RWPE2 (cell line): ENCODE measurements around the gene NUSAP1.
A peak's percentile ranks its signal among the peaks of the same experiment; 100 is the strongest.

ENCODE experiments used
- ATAC-seq: fragments of 200-7000 bp; cut with Tn5 transposase; 3 replicates; pipeline ENCODE4 v1.9.1; 2021; ENCODE audit warnings: low read depth
- DNase-seq: peaks from one replicate; pipeline ENCODE4 v3.0.0-alpha.2; 2020; ENCODE audit warnings: low spot score
- H3K27ac ChIP-seq: fragments of 450-650 bp; 2 replicates; pipeline ENCODE4 v1.5.1; 2017; ENCODE audit warnings: mild to moderate bottlenecking; ENCODE audit not compliant: poor library complexity, severe bottlenecking
- H3K27me3 ChIP-seq: fragments of 250-450 bp; sonication (Bioruptor Pico); 2 replicates; pipeline ENCODE4 v1.5.1; 2021; ENCODE audit warnings: mild to moderate bottlenecking, moderate library complexity; ENCODE audit not compliant: insufficient read depth, poor library complexity, severe bottlenecking
- H3K36me3 ChIP-seq: fragments of 250-450 bp; sonication (Bioruptor Pico); 2 replicates; pipeline ENCODE4 v1.5.1; 2020; ENCODE audit warnings: low read depth, mild to moderate bottlenecking, moderate library complexity
- H3K4me1 ChIP-seq: fragments of 250-450 bp; sonication (Bioruptor Pico); 2 replicates; pipeline ENCODE4 v1.5.1; 2021; ENCODE audit warnings: mild to moderate bottlenecking, moderate library complexity; ENCODE audit not compliant: insufficient read depth, poor library complexity, severe bottlenecking
- H3K4me3 ChIP-seq: fragments of 250-450 bp; sonication (Bioruptor Pico); 2 replicates; pipeline ENCODE4 v1.5.1; 2021; ENCODE audit warnings: mild to moderate bottlenecking, moderate library complexity; ENCODE audit not compliant: severe bottlenecking
- H3K9me3 ChIP-seq: fragments of 250-450 bp; sonication (Bioruptor Pico); 2 replicates; pipeline ENCODE4 v1.5.1; 2021; ENCODE audit warnings: mild to moderate bottlenecking, moderate library complexity; ENCODE audit not compliant: severe bottlenecking
- CTCF ChIP-seq: fragments of 450-650 bp; IDR thresholded peaks from one replicate; pipeline ENCODE4 v1.5.1; 2017; ENCODE audit warnings: mild to moderate bottlenecking, moderate library complexity; ENCODE audit not compliant: poor library complexity, severe bottlenecking

The NUSAP1 gene

GRCh38 chr15:41331833-41332193 is 868 bp upstream of the NUSAP1 start:
- DNase-seq (no peak), ATAC-seq (peak; percentile 0; the same call in 1 of the 3 replicates)
- Histone ChIP-seq H3K4me3 (peak overlapping the region; percentile 82), H3K9me3 (no peaks in the 10 kb centered on the region), H3K4me1 (peaks cover 13% of the 10 kb centered on the region), H3K27ac (peak overlapping the region; percentile 75), H3K27me3 (no peaks in the 10 kb centered on the region), H3K36me3 (peaks cover 31% of the 10 kb centered on the region)
- peak; percentile 98 for TF ChIP-seq CTCF

GRCh38 chr15:41333026-41333562 is 413 bp downstream of the NUSAP1 start:
- peak; percentile 41 for ATAC-seq

GRCh38 chr15:41334293-41335120 is 1.8 kb downstream of the NUSAP1 start:
- H3K9me3 ChIP-seq, result no peaks in the 10 kb centered on the region
- H3K4me3 ChIP-seq, result peak overlapping the region; percentile 82
- ATAC-seq, result no peak
- TF ChIP-seq CTCF, result no peak
- peak; percentile 41 for DNase-seq
- H3K27me3 ChIP-seq, result no peaks in the 10 kb centered on the region
- peaks cover 13% of the 10 kb centered on the region for H3K4me1 ChIP-seq
- no peak overlapping the region for H3K27ac ChIP-seq
- peaks cover 45% of the 10 kb centered on the region for H3K36me3 ChIP-seq

More at GRCh38 chr15:41333026-41333562, 413 bp downstream of the NUSAP1 start:
- no peak for DNase-seq
- Histone ChIP-seq H3K27ac (peak overlapping the region; percentile 75), H3K4me3 (peak overlapping the region; percentile 82), H3K27me3 (no peaks in the 10 kb centered on the region), H3K36me3 (peaks cover 36% of the 10 kb centered on the region), H3K4me1 (peaks cover 13% of the 10 kb centered on the region), H3K9me3 (no peaks in the 10 kb centered on the region)
- TF ChIP-seq CTCF, result no peak

GRCh38 chr15:41336549-41336948 is 3.9 kb downstream of the NUSAP1 start:
- ATAC-seq, result no peak
- H3K27me3 ChIP-seq, result no peaks in the 10 kb centered on the region

More at GRCh38 chr15:41336549-41336948, 3.9 kb downstream of the NUSAP1 start:
- peak; percentile 1 for DNase-seq
- Histone ChIP-seq H3K4me3 (no peak overlapping the region), H3K9me3 (no peaks in the 10 kb centered on the region), H3K36me3 (peaks cover 56% of the 10 kb centered on the region), H3K4me1 (peaks cover 13% of the 10 kb centered on the region), H3K27ac (no peak overlapping the region)
- TF ChIP-seq CTCF, result no peak
